Measurements from ENCODE around the gene DNA2.

GRCh38 chr10:68440898-68441297 lies 30.9 kb downstream of the DNA2 start:
- TF ChIP-seq POLR2A (IDR thresholded peaks at IDR 0.05; ENCODE audit: low read length) = no peak
- no peak for TF ChIP-seq GATA1 (IDR thresholded peaks at IDR 0.05; ENCODE audit: low read depth, low read length)

Measured in erythroblast (primary cell).